ENCODE measurements around the gene ASGR2. TPM values are rescaled to one million over a fixed set of nuclear protein-coding genes. Genes with fewer than 3 reads are reported as not detected.

Gene ASGR2
- total and polyA plus RNA-seq, 2 of the 13 experiments (the other 11 are each of a cell fraction or from before 2014, with no cell fraction given), result 320 to 754 TPM

- TF ChIP-seq ZNF646 (CRISPR knock-in tag; IDR thresholded peaks at IDR 0.05), result no peak
- TF ChIP-seq ZBTB4 (CRISPR knock-in tag; IDR thresholded peaks at IDR 0.05; ENCODE audit: borderline replicate concordance), result no peak
- TF ChIP-seq SMC3 (IDR thresholded peaks at IDR 0.05; ENCODE audit: low read length), result no peak; the same call in 1 of the 2 replicates
- 0 out of 2 replicates have a peak, but pooled peaks have one; percentile 15 for TF ChIP-seq DZIP1 (CRISPR knock-in tag; IDR thresholded peaks at IDR 0.05)
- TF ChIP-seq HMG20A (CRISPR knock-in tag; IDR thresholded peaks at IDR 0.05; ENCODE audit: borderline replicate concordance), result no peak
- peak; percentile 63; the same call in 1 of the 2 replicates for TF ChIP-seq ZNF430 (CRISPR knock-in tag; IDR thresholded peaks at IDR 0.05)
Measured at GRCh38 chr17:7114875-7115614, 423 bp upstream of the ASGR2 start (continued).
